GM04503 (cell line): Measurements from ENCODE around the gene KAZN.

Experiments used
- DNase-seq: peaks from one replicate; pipeline ENCODE4 v3.0.0-alpha.2; 2012; ENCODE audit warnings: low read depth

KAZN gene

DNA sequence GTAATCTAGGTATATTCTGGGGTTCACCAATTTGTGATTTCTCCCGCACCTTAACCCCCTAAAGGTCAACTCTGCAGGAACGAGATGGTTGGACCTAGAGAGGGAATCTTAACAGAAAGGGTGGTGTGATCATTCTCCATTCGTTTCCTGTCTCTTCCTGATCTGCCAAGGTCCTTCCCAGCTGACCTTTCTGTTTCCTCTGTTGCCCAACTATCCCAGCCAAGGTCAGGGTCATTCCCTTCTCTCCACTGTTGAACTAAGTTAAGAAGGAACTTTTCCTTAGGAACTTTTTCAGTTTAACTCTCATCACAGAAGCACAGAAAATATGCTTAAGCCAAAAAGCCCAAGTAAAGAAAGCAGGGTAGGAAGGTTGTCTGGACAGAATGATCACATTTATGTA, 49.3 kb downstream of the KAZN start:
- no peak for DNase-seq

DNA sequence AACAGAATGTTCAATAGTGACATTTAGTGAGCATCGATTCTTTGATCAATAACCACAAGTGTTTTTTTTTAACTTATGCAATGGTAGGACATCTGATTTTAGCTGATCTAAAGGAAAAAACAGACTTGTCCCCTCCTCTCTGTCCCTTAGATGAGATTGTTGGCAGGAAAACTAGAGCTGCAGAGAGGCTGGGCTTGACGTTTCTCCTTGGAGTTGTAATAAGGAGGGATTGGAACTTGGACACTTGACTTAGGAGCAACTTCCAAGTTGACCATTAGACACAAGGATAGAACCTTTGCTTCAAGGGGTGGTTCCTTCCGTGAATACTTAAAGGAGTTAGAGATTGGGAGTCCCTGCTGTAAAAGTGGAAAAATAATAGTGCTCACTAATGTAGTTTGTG, 49.9 kb downstream of the KAZN start:
- no peak for DNase-seq

DNA sequence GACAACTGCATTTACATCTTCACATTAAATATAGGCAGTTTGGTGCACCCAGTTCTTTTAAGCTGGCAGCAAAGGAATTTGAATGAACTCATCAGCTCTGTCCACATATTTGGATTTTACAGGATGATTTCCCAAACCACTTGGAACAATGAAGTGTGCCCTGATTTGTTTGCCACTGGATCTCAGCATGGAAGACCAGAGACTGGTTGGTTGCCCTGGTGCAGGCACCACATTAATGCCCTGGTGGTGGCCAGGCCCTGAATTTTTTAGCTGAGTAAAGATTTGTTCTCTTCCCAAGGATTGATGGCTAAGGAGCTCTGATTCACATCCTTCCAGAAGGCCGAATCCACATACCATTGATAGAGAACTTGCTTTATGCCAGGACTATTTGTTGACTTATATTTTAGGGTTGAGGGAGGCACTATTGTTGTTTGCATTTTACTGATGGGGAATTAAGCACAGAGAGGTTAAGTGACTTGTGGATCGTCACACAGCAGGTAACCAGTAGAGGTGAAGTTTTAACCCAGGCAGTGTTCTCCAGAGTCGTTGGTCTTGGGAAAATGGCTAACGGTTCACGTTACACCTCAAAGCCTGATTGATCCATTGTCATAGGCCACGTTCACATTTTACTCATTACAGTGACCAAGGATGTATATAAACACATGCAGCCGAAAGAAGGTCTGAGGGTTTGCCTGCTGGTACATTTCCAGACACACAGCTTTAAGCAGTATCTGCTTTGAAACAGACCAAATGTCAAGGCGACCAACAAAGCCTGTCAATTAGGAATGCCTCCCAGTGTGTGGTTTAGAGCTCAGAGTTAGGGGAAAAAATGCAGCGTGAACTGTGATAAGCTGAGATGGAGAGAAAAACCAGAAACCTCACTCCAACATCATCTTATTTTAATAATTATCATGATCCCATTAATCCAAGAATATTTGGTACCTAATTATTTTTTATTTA, 50.7 kb downstream of the KAZN start:
- peak; percentile 4 for DNase-seq

DNA sequence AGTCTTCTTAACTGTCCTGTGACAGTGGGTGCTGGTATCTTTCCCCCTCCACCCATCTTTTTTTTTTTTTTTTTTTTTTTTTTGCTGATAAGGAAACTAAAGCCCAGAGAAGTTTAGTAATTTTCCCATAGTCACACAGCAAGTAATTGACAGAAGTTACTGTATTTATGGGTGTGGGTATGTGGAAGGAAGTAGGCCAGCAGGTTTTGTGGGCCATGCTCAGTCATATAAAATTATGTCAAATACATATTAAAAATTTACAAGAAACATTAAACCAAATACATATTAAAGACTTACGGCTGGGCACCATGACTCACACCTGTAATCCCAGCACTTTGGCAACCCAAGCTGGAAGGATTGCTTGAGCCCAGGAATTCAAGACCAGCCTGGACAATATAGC, 51.5 kb downstream of the KAZN start:
- no peak for DNase-seq

DNA sequence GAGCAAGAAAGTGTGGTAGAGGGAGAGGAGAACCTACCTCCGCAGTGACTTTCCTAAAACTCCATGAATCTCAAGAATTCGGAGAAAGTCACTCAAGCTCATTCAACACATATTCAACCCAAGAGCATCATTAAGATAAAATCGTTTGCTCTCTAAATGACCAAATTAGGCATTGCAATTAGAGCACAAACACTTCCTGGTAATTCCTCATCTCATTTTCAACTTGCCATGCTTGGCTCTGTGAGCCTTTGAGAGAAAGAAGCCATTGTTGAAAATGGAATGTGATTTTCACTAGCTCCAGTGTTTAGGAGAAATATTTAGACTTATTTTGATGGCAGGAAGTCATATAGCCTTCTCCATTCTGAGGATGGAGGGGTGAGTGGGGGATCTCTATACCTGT, 52.5 kb downstream of the KAZN start:
- no peak for DNase-seq

DNA sequence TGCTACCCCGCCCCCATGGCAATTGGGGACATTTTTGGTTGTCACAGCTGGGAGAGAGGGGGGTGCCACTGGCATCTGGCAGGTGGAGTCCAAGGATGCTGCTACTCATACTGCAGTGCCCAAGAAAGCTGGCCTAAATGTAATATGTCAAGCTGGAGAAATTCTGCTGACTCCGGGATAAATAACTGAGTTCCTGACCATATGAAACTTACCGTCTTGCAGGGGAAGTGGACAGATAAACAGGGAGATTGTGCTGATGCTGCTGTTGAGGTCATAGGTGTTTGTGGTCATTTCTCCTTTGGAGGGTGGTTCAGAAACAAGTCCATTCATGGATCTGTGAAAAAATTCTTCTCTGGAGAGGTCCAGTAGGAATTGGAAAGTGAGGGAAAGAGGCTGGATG, 54.4 kb downstream of the KAZN start:
- DNase-seq = no peak

DNA sequence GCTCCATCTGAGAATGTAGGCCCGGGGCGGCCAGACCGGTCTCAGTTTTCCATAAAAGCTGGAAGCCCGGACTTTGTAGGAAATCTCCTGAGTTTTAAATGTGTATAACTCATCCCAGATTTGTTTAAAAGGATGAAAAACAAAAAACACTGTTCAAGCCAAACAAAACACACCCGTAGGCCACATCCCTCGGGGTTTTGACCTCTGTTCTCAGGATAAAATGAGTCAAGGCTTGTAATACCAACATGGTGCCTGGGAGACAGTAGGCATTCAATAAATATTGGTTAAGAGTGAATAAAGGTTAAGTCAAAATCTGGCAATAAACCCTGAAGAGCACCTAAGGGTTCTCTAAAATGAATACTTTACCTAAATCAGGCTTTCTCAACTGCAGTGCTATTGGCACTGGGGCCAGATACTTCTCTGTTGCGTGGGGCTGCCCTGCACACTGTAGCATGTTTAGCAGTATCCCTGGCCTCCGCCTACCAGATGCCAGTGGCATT, 55.0 kb downstream of the KAZN start:
- no peak for DNase-seq

DNA sequence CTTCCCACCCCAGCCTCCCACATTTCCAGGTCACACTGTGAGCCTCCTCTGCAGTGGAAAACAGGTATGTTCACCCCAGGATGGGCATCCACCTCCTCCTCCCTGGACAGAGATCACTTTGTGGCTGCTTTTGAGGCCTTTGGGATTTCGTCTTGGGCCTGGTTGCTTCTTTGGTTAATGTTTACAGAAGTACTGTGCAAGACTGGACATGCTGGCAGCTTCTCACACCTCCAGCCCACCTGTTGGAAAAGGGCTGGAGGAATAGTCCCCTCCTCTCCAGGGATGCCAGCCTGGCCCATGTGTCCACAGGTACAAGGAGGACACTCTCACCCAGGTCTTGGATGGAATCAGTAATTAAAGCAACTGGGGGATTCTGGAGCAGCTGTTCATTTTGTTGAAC, 56.1 kb downstream of the KAZN start:
- no peak for DNase-seq

DNA sequence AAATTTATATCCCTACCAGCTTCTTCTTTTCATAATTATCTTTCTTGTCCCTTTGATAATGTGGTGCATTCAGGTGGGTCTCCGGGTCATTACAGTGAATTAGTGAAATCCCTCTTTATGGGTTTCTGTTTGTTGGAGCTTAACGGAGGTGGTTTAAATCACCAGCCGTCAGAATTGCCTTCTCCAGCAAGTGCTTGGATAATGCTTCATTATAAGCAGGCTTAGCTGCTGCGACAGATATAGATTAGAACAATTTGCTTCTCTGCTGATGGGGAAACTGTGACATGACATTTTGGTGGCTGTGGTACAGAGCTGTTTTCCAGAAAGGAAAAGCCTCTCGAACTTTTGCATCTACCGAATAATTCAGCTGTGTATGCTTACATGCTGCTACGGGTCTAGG, 56.9 kb downstream of the KAZN start:
- no peak for DNase-seq

DNA sequence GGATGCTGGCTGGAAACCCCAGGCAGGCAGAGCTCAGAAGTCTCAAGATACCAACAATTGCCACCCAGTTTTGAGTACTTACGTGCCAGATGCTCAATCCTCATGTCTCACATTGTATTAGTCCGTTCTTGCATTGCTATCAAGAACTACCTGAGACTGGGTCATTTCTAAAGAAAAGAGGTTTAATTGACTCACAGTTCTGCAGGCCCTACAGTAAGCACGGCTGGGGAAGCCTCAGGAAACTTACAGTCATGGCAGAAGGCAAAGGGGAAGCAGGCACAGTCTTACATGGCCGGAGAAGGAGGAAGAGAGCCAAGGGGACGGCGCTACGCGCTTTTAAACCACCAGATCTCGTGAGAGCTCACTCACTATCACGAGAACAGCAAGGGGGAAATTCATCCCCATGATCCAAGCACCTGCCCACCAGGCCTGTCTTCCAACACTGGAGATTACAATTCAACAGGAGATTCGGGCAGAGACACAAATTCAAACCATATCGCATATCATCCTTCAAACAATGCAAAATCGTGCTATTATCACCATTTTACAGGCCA, 58.0 kb downstream of the KAZN start:
- DNase-seq = no peak

DNA sequence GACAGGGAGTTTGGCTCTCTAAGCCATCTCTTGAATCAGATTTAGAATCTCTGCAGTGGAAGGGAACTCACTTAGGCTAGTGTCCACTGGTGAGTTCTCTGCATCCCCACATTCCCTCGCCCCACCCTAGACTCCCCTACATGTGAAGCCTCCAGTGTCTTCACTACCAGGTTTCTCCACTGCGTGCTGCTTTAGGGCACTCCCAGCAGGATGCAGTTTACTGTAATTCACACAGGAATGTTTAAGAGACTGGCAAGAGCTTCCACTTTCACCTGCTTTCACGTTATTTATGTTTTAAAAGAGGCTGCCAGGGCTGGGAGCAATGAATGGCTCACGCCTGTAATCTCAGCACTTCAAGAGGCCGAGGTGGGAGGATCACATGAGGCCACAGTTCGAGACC, 60.2 kb downstream of the KAZN start:
- no peak for DNase-seq

DNA sequence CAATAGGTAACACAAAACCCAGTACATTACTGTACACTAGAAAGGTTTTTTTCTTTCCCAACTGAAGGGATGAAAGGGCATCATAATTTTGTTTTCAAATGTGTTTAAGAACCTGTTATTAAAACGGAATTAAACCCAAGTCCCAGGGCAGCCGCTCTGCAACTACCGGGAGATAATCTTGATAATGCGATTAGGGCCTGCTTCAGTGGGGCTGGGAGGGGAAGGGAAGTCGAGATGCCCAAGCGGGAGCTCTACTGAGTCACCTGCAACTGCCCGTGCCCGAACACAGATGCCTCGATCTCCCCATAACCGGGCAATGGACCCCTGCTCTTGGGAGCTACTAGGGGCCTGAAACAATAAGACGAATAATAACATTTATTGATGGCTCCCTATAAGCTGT, 61.4 kb downstream of the KAZN start:
- no peak for DNase-seq

DNA sequence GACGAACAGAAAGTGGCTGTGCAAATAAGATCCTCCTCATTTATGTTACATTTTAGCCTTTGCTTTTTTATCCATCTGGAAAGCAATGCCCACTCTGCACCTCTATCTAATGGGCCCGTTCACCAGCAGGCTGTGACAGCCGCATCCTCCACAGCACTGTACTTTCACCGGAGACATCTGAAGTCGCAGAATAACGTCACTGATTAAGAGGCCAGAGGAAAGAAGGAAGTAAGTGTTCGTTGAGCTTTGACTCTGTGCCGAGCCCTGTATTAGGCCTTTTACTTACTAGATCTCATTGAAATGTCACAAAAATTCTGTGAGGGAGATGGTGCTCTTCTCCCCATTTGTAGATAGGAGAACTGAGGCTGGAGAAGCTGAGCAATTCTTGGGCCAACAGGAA, 62.3 kb downstream of the KAZN start:
- DNase-seq = no peak

DNA sequence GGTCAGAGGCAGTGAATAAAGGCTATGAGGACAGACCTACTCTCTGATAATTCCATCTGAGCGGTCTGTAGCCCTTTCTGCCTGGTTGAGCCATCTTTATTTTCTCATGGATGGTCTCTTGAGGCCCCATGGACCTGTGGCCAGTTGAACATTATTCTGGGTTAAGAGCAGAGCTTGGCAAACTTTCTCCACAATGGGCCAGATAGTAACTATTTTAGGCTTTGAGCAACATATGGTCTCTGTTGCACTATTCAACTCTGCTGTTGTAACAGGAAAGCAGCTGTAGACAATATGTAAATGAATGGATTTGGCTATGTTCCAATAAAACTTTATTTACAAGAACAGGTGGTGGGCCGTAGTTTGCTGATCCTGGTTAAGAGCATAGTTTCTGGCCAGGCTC, 62.7 kb downstream of the KAZN start:
- no peak for DNase-seq

DNA sequence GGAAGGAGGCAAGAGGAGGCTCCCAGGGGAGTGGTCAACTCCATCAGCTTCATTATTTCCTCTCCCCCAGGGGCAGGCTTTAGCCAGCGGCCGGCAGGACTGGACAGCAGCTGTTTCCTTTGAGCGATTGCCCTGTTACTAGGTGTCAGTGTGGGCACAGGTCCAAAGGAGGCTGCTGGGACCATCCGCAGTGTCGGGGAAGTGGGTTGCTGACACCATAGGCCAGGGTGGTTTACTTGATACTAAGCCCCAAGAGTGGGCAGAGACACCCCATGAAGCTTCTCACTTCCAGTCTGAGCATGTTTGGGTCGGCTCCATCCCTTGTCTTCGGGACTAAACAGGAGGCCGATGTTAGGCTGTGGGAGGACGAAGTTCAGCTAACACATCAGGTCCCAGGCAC, 63.6 kb downstream of the KAZN start:
- DNase-seq = no peak

DNA sequence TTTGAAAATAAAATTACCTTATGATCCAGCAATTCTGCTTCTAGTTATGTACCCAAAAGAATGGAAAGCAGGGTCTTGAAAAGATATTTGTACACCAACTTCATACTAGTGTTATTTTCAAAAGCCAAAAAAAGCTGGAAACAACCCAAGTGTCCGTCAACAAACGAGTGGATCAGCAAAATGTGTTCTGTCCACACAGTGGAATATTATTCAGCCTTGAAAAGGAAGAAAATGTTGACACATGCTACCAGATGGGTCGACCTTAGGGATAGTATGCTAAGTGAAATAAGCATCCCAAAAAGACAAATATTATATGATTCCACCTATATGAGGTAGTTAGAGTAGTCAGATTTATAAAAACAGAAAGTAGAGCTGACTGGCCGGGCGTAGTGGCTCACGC, 65.3 kb downstream of the KAZN start:
- DNase-seq = no peak

DNA sequence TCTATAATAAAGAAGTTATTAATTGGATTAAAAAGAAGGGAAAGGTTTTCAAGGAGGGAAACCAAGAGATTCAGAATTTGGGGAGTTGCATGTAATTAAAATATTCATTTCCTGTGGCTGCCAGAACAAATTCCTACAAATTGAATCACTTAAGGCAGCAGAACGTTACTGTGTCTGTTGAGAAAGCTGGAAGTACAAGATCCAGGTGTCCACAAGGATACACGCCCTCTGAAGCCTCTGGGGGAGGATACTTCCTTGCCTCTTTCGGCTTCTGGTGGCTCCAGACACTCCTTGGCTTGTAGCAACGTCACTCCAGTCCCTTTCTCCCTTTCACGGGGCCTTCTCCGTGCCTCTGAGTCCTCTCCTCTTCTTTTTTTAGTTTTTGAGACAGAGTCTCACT, 67.9 kb downstream of the KAZN start:
- no peak for DNase-seq

DNA sequence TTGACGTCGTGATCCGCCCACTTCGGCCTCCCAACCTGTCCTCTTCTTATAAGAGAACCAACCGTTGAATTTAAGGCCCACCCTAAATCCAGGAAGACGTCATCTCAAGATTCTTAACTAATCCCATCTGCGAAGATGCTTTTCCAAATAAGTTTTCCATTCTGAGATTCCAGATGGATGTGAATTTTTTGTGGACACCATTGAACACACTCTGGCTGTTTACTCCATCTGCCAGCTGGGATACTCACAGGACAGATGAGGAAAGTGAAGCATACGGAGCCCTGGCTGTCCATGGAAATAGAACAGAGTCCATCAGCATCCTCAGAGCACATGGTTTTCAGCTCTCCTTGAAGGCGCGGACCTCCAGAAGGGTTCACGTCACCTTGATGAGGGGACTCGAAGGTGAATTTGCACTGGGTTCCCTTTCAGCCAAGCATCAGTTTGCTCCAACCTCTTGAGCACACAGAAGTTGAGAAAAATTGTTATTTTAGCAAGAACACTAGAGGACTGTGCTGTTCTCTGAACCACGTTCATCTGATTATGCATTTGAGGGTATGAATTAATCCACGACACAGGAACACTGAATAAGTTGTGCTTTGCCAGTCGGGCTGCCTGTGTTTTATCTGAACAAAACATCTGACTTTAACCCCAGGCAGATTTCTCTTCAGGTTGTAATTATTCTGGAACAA, 68.6 kb downstream of the KAZN start:
- no peak for DNase-seq

DNA sequence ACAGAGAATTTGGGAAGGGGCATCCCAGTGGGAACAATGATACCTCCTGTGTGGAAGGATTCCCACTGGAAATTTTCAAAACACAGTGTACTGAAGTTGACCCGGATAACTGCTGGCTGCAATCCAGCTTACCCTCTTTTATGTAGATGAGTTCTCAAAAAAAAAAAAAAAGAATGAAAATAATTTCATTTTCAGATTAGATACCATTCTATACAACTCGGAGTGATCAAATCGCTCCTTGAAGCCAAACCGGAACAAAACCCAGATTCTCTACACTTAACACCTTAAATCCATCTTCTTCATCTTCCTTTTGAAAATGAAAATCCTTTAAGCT, 69.1 kb downstream of the KAZN start:
- DNase-seq = no peak

DNA sequence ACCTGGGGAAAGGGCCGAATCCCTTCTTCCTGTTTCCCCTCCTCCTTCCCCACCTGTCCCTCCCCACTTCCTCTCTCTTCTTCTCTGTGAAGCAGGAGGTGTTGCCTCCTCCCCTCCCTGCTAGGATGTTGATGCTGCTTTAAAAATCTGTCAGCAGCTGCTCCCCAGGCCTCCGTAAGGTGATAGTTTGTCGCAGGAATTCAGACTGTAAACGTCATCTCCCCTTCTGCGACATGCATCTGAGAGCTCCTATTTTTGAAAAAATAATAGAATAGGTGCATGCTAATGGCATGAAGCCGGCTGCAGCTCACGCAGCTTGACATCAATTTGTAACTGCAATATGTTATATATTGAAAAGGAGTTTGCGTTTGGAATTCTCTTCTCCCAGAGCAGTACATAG, 70.1 kb downstream of the KAZN start:
- DNase-seq = no peak

DNA sequence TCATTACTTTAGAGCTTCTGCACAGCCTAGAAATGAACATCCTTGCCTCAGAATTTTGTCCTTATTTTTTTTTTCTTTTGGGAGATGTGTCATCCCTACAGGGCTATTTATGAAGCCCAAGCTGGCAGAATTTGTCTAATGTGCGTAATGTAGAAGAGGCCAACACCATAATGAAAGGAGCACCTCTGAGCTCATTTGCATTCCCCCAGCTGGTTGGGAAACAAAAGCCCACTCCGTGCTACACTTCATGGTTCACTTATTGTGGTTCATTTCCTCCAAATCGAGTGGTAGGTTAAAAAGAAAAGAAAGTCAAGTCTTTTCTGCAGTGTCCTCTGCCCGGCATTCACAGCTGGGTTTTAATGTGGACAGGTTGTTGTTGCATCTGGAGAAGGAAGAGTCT, 73.5 kb downstream of the KAZN start:
- no peak for DNase-seq

DNA sequence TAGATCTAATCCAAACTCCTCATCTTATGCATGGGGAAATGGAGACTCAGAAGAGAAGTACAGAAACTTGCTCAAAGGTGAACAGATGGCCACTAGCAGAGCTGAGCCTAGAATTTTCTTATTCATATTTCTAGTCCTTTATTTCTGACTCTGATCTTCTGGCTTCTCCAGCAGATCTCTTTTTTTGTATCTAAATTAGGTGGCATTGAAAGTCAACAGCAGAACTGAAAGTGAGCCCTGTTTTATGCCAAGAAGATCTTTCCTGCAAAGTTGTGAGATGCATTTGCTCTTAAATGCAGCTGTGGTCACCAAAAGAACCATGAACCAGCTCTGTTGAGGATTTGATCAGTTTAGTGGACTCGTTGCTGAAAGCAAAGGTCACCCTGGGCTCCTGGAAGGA, 75.5 kb downstream of the KAZN start:
- no peak for DNase-seq

DNA sequence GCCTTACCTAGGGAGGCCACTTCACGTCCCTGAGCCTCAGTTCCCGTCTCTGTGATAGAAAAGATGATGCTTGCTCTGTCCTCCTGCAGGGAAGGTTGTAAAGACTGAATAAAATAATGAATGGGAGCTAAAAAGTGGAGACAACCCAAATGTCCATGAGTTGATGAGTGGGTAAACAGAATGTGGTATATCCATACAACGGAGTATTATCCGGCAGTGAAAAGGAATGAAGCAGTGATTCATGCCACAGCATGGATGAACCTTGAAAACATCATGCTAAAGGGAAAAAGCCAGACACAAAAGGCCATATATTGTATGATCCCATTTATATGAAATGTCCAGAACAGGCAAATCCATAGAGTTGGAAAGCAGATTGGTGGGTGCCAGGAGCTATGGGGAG, 77.9 kb downstream of the KAZN start:
- no peak for DNase-seq
